RCC 7860 (cell line): ENCODE measurements around the gene ASXL3.

Experiments used
- DNase-seq: peaks from one replicate; pipeline ENCODE4 v3.0.0-alpha.2; 2015; ENCODE audit warnings: low spot score
- FAIRE-seq: peaks from 2 replicates; lab custom pipeline; 2012; peaks lifted over from hg19 to GRCh38; lab: Jason Lieb, UNC

Gene ASXL3

GRCh38 chr18:33656889-33657448 lies 79.0 kb downstream of the ASXL3 start:
- no peak for DNase-seq
- no peak for FAIRE-seq

- no peak for FAIRE-seq
- DNase-seq, result no peak
Observed at GRCh38 chr18:33660696-33661310, 82.8 kb downstream of the ASXL3 start.

DNA sequence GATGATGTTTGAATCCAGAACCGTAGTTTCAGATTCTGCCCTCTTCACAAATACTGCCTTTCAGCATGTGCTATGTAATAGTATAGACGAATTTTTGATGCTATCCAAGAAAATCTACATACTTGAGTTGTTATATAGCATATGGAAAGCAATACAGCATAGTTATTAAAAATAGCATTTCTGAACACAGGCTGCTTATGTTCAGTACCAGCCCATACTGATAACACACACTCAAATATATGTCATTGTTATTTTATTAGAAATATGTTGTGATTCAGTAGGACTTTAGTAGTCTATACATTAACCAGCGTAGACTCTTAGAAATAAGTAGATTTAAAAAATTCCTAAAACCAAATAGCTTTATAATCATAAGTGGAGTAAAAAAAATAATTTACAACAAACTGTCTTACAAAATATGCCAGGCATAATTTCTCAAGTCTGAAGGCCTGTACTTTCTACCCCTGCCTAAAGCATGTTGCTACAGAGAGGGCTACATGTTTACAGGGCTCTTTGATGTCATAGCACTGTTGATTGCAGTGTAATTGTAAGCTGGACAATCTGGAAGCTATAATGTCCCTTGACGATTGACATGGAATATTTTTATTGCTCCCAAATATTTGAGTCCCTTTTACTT lies 86.3 kb downstream of the ASXL3 start:
- no peak for DNase-seq
- FAIRE-seq, result no peak

DNA sequence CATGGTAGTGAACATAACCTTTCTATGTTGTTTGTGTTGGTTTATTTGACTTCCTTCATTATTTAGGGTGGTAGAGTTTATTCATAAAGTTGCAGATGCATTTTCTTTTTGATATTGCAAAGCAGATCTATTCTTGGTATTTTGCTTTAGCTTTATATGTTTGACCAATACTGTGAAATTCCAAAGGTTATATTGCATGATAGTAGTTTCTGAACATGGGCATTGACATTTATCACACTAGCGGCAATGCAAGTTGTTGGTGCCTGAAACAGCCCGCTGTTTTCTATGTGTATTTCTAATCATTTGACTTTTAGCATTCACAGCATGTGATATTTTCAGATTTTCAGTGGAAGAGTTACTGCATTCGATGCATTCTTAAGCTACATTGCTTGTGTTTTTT lies 87.2 kb downstream of the ASXL3 start:
- no peak for DNase-seq
- FAIRE-seq, result no peak

- FAIRE-seq, result no peak
- no peak for DNase-seq
Observed at GRCh38 chr18:33665641-33666040, 87.6 kb downstream of the ASXL3 start.

GRCh38 chr18:33666915-33667314 lies 88.9 kb downstream of the ASXL3 start:
- FAIRE-seq (no peak), DNase-seq (no peak)

- FAIRE-seq (no peak), DNase-seq (no peak)
Observed at GRCh38 chr18:33669589-33669988, 91.6 kb downstream of the ASXL3 start.

DNA sequence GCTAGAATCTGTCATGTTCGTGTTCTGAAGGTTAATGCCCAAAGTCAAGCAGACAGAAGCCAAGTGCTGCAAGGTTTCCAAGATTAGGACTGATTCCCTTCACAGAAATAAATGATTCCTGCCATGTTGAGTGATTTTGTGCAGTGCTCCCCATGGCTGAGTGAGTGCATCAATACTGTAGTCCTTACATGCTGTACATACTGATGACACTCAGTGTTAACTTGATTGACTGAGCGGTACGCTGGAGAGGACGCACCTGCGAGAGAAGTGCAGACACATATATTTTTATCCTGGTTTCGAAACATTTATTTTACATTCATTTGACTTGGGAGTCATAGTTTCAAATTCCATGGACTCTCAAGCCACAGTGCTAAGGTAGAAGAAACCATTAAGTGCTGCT lies 92.0 kb downstream of the ASXL3 start:
- DNase-seq, result no peak
- FAIRE-seq, result no peak

DNA sequence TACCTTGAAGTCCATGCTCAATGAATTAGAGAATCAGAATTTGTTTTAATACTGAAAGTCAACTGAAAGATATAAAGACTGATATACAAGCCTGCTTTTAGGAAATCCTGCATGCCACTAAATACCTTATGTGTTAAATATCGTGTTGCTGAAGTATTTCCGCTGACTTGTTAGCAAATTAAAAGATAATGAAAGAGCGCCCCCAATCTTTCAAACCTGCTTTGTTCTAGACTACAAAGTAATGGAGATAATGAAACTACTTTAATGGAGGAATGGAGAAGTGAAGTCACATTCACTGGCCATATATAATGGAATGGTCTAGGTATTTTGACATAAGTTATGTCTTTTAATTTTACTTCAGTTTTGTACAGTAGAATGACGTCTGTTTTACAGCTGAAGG lies 95.7 kb downstream of the ASXL3 start:
- FAIRE-seq, result no peak
- no peak for DNase-seq

DNA sequence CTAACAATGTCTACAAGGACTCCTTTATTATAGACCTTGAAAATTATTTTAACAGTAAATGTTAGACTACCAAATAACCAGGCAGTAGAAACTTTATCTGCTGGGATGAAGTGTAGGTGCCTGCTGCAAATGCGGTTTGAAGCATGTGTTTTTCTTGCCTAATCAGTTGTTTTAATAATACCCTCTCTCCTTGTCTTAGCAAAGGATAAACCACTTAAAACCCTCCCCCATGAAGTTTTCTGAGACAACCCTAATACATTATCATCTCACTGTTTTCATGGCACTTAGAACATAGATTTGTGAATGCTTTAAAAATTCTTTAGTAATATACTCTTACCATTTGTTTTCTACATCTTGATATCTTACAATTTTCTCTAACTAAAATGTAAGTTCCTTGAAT lies 98.6 kb downstream of the ASXL3 start:
- FAIRE-seq (no peak), DNase-seq (no peak)

DNA sequence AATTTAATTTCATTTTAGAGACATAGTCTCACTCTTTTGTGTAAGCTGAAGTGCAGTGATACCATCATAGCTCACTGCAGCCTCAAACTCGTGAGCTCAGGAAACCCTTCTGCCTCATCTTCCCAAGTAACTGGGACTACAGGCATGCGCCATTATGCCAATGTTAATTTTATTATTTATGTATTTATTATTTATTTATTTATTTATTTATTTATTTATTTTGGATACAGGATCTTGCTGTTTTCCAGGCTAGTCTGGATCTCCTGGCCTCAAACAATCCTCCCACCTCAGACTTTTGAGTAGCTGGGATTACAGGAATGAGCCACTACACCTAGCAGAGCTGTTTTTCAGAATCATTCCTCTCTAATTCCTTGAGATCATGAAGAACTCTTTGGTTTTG lies 99.9 kb downstream of the ASXL3 start:
- DNase-seq (no peak), FAIRE-seq (no peak)

DNA sequence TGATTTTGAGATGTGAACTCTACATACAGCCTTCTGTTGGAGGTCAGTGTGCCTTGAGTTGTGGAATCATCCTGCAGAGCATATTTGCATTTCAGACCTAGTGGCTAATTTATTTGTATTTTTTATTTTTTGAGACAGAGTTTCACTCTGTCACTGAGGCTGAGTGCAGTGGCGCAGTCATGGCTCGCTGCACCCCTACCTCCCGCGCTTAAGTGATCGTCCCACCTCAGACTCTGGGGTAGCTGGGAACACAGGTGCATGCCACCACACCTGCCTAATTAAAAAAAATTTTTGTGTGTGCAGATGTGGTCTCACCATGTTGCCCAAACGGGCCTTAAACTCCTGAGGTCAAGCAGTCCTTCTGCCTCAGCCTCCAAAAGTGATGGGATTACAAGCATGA lies 104.4 kb downstream of the ASXL3 start:
- FAIRE-seq, result no peak

GRCh38 chr18:33694593-33694992 lies 116.6 kb downstream of the ASXL3 start:
- DNase-seq (no peak), FAIRE-seq (no peak)

More for the DNA sequence above, 104.4 kb downstream of the ASXL3 start:
- DNase-seq, result no peak

GRCh38 chr18:33696332-33697162 lies 118.5 kb downstream of the ASXL3 start:
- FAIRE-seq (no peak), DNase-seq (no peak)

GRCh38 chr18:33697498-33697897 lies 119.5 kb downstream of the ASXL3 start:
- DNase-seq (no peak), FAIRE-seq (no peak)

DNA sequence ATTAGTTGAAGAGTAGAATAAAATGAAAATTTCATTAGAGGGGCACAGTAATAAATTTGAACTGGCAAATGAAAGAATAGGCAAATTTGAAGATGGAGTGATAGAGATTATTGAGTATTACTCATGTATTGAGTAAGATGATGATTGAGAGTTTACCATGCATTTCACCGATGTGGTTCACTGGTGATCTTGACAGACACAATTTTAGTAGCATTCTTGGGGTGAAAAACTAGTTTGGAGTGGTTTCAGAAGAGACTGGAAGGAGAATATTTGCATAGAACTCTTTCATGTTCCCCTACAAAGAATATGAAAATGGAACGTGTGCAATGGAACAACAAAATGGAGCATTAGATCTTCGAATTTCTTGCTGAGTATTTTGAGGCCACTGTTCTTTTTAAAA lies 121.4 kb downstream of the ASXL3 start:
- DNase-seq, result no peak
- no peak for FAIRE-seq

DNA sequence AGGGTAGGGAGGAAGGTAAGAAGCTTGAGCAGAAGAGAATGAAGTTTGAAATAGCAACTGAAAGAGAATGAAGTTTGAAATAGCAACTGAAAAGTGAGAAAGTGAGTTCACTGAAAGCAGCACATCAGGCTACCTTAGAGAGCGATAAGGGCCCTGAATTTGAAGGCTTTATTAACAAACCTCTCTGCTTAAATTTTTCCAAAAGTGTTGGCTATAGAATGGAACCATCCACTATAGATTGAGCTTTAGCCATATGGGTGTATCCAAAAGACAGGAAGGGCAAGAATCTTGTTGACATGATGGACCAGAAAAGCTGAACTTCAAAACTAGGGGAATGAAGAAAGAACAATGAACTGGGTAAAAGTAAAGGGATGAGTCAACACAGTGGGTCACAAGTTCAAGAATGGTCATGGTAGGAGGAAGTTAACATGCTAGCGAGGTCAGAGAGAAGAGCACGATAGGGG lies 122.5 kb downstream of the ASXL3 start:
- DNase-seq (no peak), FAIRE-seq (no peak)

- DNase-seq (no peak), FAIRE-seq (no peak)
Observed at GRCh38 chr18:33702625-33703024, 124.6 kb downstream of the ASXL3 start.

GRCh38 chr18:33706391-33706790 lies 128.4 kb downstream of the ASXL3 start:
- FAIRE-seq (no peak), DNase-seq (no peak)

DNA sequence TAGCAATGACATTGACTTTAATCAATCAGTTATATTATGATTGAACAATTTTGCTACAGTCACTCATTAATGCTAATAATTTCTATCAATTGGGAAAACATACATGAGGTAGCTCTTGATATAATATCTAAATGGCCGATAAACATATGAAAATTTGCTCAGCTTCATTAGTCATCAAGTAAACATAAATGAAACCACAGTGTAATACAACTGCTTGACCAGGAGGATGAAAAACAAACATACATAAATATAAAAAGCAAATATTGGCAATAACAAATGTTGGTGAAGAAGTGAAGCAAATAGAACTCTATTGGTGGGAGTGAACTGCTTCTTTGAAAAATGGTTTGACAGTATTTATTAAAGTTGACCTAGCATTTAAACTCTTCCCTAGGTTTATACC lies 130.9 kb downstream of the ASXL3 start:
- DNase-seq, result no peak
- no peak for FAIRE-seq

GRCh38 chr18:33710269-33710668 lies 132.2 kb downstream of the ASXL3 start:
- no peak for FAIRE-seq

GRCh38 chr18:33711514-33711913 lies 133.5 kb downstream of the ASXL3 start:
- no peak for FAIRE-seq

More at GRCh38 chr18:33710269-33710668, 132.2 kb downstream of the ASXL3 start:
- DNase-seq, result no peak

More at GRCh38 chr18:33711514-33711913, 133.5 kb downstream of the ASXL3 start:
- DNase-seq, result no peak
